ENCODE data around the gene DIO3. TPM values are rescaled to one million over a fixed set of nuclear protein-coding genes. Genes with fewer than 3 reads are reported as not detected.

Gene DIO3
- total RNA-seq, 1 experiment from 2014 or later = 4.4 TPM

- no peak overlapping the region for H3K4me3 ChIP-seq (ENCODE audit: low read depth in 2 of 2, low read length in 2 of 2)
- H3K27me3 ChIP-seq (ENCODE audit: control insufficient read depth, insufficient read depth, low read length) = no peaks in the 10 kb centered on the region
- BruUV-seq (replicated peaks) = no TSS peak
- ChIA-PET CTCF (no interaction called here), POLR2A (interaction anchor here (0.6 kb wide), 1 partner anchor 709 kb away, joined by 9 read pairs; no protein-coding TSS in a partner anchor)
- in situ Hi-C loops (cut with HindIII; ENCODE audit: low pct_unique_long_range_greater_than_20kb, low sequenced_read_pairs) = no loop called here
- TF ChIP-seq SIN3A (IDR thresholded peaks at IDR 0.05; ENCODE audit: borderline replicate concordance, insufficient read depth, low read depth, low read length) (no peak), POLR2AphosphoS5 (IDR thresholded peaks at IDR 0.05; ENCODE audit: low read depth, low read length) (no peak), TCF7L2 (IDR thresholded peaks at IDR 0.05; ENCODE audit: low read depth, low read length) (no peak), REST (IDR thresholded peaks at IDR 0.05; ENCODE audit: insufficient read depth in 1 of 2, low read depth in 2 of 2, low read length in 1 of 2) (no peak)
- TF ChIP-seq, protein P1, sequence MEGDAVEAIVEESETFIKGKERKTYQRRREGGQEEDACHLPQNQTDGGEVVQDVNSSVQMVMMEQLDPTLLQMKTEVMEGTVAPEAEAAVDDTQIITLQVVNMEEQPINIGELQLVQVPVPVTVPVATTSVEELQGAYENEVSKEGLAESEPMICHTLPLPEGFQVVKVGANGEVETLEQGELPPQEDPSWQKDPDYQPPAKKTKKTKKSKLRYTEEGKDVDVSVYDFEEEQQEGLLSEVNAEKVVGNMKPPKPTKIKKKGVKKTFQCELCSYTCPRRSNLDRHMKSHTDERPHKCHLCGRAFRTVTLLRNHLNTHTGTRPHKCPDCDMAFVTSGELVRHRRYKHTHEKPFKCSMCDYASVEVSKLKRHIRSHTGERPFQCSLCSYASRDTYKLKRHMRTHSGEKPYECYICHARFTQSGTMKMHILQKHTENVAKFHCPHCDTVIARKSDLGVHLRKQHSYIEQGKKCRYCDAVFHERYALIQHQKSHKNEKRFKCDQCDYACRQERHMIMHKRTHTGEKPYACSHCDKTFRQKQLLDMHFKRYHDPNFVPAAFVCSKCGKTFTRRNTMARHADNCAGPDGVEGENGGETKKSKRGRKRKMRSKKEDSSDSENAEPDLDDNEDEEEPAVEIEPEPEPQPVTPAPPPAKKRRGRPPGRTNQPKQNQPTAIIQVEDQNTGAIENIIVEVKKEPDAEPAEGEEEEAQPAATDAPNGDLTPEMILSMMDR (IDR thresholded peaks at IDR 0.05) = no peak
- intact Hi-C loops (cut with micrococcal nuclease; ENCODE audit: unreplicated experiment) = no loop called here
- DNase-seq (ENCODE audit: low read depth, low spot score) = no peak
- H3K27ac ChIP-seq (ENCODE audit: low read length) = no peak overlapping the region
- H3K36me3 ChIP-seq (ENCODE audit: control insufficient read depth, insufficient read depth, low read length) = no peaks in the 10 kb centered on the region
- no peaks in the 10 kb centered on the region for H3K4me1 ChIP-seq (ENCODE audit: control insufficient read depth, insufficient read depth, low read length)
- ATAC-seq = no peak
- H3K9me3 ChIP-seq (ENCODE audit: control insufficient read depth, insufficient read depth, low read depth, low read length) = no peaks in the 10 kb centered on the region
Observed at GRCh38 chr14:101599234-101599885, 38.1 kb downstream of the DIO3 start.

GRCh38 chr14:101600336-101600890, 39.1 kb downstream of the DIO3 start:
- ChIA-PET CTCF (no interaction called here), POLR2A (no interaction called here)
- Histone ChIP-seq H3K36me3 (ENCODE audit: control insufficient read depth, insufficient read depth, low read length) (no peaks in the 10 kb centered on the region), H3K27ac (ENCODE audit: low read length) (no peak overlapping the region), H3K4me1 (ENCODE audit: control insufficient read depth, insufficient read depth, low read length) (no peaks in the 10 kb centered on the region), H3K4me3 (ENCODE audit: low read depth in 2 of 2, low read length in 2 of 2) (no peak overlapping the region), H3K27me3 (ENCODE audit: control insufficient read depth, insufficient read depth, low read length) (no peaks in the 10 kb centered on the region), H3K9me3 (ENCODE audit: control insufficient read depth, insufficient read depth, low read depth, low read length) (no peaks in the 10 kb centered on the region)
- no peak for DNase-seq (ENCODE audit: low read depth, low spot score)
- no TSS peak for BruUV-seq (replicated peaks)
- TF ChIP-seq REST (IDR thresholded peaks at IDR 0.05; ENCODE audit: insufficient read depth in 1 of 2, low read depth in 2 of 2, low read length in 1 of 2) (no peak), POLR2AphosphoS5 (IDR thresholded peaks at IDR 0.05; ENCODE audit: low read depth, low read length) (no peak), SIN3A (IDR thresholded peaks at IDR 0.05; ENCODE audit: borderline replicate concordance, insufficient read depth, low read depth, low read length) (no peak), TCF7L2 (IDR thresholded peaks at IDR 0.05; ENCODE audit: low read depth, low read length) (no peak)
- TF ChIP-seq, protein P1 (IDR thresholded peaks at IDR 0.05) = no peak
- in situ Hi-C loops (cut with HindIII; ENCODE audit: low pct_unique_long_range_greater_than_20kb, low sequenced_read_pairs) (no loop called here), intact Hi-C loops (cut with micrococcal nuclease; ENCODE audit: unreplicated experiment) (no loop called here)
- no peak for ATAC-seq
